GM23338 (cell line): ENCODE results near the gene CERS3. TPM values are rescaled to one million over a fixed set of nuclear protein-coding genes. Genes with fewer than 3 reads are reported as not detected.

Source experiments
- ATAC-seq: fragments of 200-7000 bp; cut with Tn5 transposase; 3 replicates; pipeline ENCODE4 v1.9.1; 2020
- DNase-seq: peaks from one replicate; pipeline ENCODE4 v3.0.0-alpha.2; 2015; ENCODE audit warnings: low spot score
- H2AFZ ChIP-seq: fragments of 200-600 bp; sonication (generic); 2 replicates; pipeline ENCODE4 v1.8.0; 2016; ENCODE audit warnings: antibody characterized with exemption, mild to moderate bottlenecking, moderate library complexity
- H3F3A ChIP-seq: fragments of 200-600 bp; sonication (generic); replicated peaks from 2 replicates; pipeline ENCODE4 v1.8.0; 2017; ENCODE audit warnings: antibody characterized with exemption, mixed run types, low read depth
- H3K27ac ChIP-seq: fragments of 200-600 bp; sonication (generic); 2 replicates; pipeline ENCODE4 v1.6.1; 2016; ENCODE audit warnings: low read depth
- H3K27me3 ChIP-seq: fragments of 200-600 bp; sonication (generic); 2 replicates; pipeline ENCODE4 v1.8.0; 2016; ENCODE audit warnings: mild to moderate bottlenecking, mixed run types, moderate library complexity; ENCODE audit not compliant: insufficient read depth
- H3K36me3 ChIP-seq: fragments of 200-600 bp; sonication (generic); 2 replicates; pipeline ENCODE4 v1.8.0; 2016; ENCODE audit warnings: mild to moderate bottlenecking; ENCODE audit not compliant: insufficient read depth
- H3K4me1 ChIP-seq: fragments of 200-600 bp; sonication (generic); 2 replicates; pipeline ENCODE4 v1.8.0; 2016; ENCODE audit warnings: mild to moderate bottlenecking, moderate library complexity; ENCODE audit not compliant: insufficient read depth
- H3K4me2 ChIP-seq: fragments of 200-600 bp; sonication (generic); 2 replicates; pipeline ENCODE4 v1.7.1; 2017; ENCODE audit warnings: mixed run types
- H3K4me3 ChIP-seq: fragments of 200-600 bp; sonication (generic); 2 replicates; pipeline ENCODE4 v1.6.1; 2016; ENCODE audit warnings: mixed run types
- H3K79me2 ChIP-seq: fragments of 200-600 bp; sonication (generic); replicated peaks from 2 replicates; pipeline ENCODE4 v1.8.0; 2017; ENCODE audit warnings: mild to moderate bottlenecking; ENCODE audit not compliant: insufficient read depth
- H3K9me2 ChIP-seq: fragments of 200-600 bp; sonication (generic); 2 replicates; pipeline ENCODE4 v1.8.0; 2017; ENCODE audit not compliant: insufficient read depth
- H4K20me1 ChIP-seq: fragments of 200-600 bp; sonication (generic); replicated peaks from 2 replicates; pipeline ENCODE4 v1.8.0; 2017; ENCODE audit warnings: mild to moderate bottlenecking; ENCODE audit not compliant: insufficient read depth
- H3K27ac Mint-ChIP-seq: 2 replicates; pipeline ENCODE4 v1.8.0; 2020; ENCODE audit warnings: inconsistent platforms, mild to moderate bottlenecking, moderate library complexity, mixed read lengths
- H3K27me3 Mint-ChIP-seq: 3 replicates; pipeline ENCODE4 v1.8.0; 2022; ENCODE audit warnings: low read depth, mild to moderate bottlenecking, moderate library complexity, mixed read lengths, inconsistent platforms; ENCODE audit not compliant: insufficient read depth, poor library complexity
- H3K36me3 Mint-ChIP-seq: 3 replicates; pipeline ENCODE4 v1.8.0; 2021; ENCODE audit warnings: low read depth, mild to moderate bottlenecking, inconsistent platforms, moderate library complexity, mixed read lengths
- H3K4me1 Mint-ChIP-seq: 3 replicates; pipeline ENCODE4 v1.8.0; 2020; ENCODE audit warnings: mild to moderate bottlenecking, inconsistent platforms, mixed read lengths
- H3K4me3 Mint-ChIP-seq: 3 replicates; pipeline ENCODE4 v1.8.0; 2021; ENCODE audit warnings: moderate library complexity, mild to moderate bottlenecking, inconsistent platforms, mixed read lengths
- H3K9me3 Mint-ChIP-seq: 3 replicates; pipeline ENCODE4 v1.8.0; 2020; ENCODE audit warnings: moderate library complexity, mild to moderate bottlenecking, inconsistent platforms, mixed read lengths
- CREB1 ChIP-seq: fragments of 250-450 bp; sonication (Bioruptor Pico); IDR thresholded peaks from 2 replicates; pipeline ENCODE4 v1.5.0; 2020; ENCODE audit warnings: low read depth, mild to moderate bottlenecking, moderate library complexity
- CTCF ChIP-seq, 2 experiments: fragments of 200-600 bp in 1 of 2; sonication (generic) in 1 of 2; conservative IDR thresholded peaks; 2 replicates each; pipeline versions ENCODE4 v1.5.1 to v1.6.1; 2016 to 2017; ENCODE audit warnings: antibody characterized with exemption in 2 of 2, low read depth in 2 of 2, mild to moderate bottlenecking in 2 of 2, moderate library complexity in 1 of 2
- ETS1 ChIP-seq: IDR thresholded peaks from 2 replicates; pipeline ENCODE4 v1.6.1; 2016; ENCODE audit warnings: antibody characterized with exemption
- EZH2 ChIP-seq: fragments of 200-600 bp; sonication (generic); IDR thresholded peaks from one replicate; pipeline ENCODE4 v1.8.0; 2017; ENCODE audit warnings: antibody characterized with exemption, mild to moderate bottlenecking, low read depth; ENCODE audit not compliant: unreplicated experiment
- JUNB ChIP-seq: IDR thresholded peaks from one replicate; pipeline ENCODE4 v1.6.1; 2016; ENCODE audit warnings: antibody characterized with exemption; ENCODE audit not compliant: unreplicated experiment
- POLR2AphosphoS5 ChIP-seq: IDR thresholded peaks from 2 replicates; pipeline ENCODE4 v1.6.1; 2016; ENCODE audit warnings: antibody characterized with exemption, low read depth
- REST ChIP-seq: IDR thresholded peaks from one replicate; pipeline ENCODE4 v1.6.1; 2018; ENCODE audit warnings: antibody characterized with exemption; ENCODE audit not compliant: unreplicated experiment
- STAT1 ChIP-seq: IDR thresholded peaks from one replicate; pipeline ENCODE4 v1.6.1; 2016; ENCODE audit warnings: antibody characterized with exemption; ENCODE audit not compliant: unreplicated experiment
- ZNF114 ChIP-seq: fragments of 250-450 bp; sonication (Bioruptor Pico); IDR thresholded peaks from 2 replicates; pipeline ENCODE4 v1.5.0; 2020; ENCODE audit warnings: mild to moderate bottlenecking, moderate library complexity
- ZNF331 ChIP-seq: fragments of 250-450 bp; sonication (Bioruptor Pico); IDR thresholded peaks from 2 replicates; pipeline ENCODE4 v1.5.0; 2020; ENCODE audit warnings: low read depth, mild to moderate bottlenecking, moderate library complexity
- ZNF462 ChIP-seq: fragments of 250-450 bp; sonication (Bioruptor Pico); IDR thresholded peaks from 2 replicates; pipeline ENCODE4 v1.5.0; 2020; ENCODE audit warnings: mild to moderate bottlenecking, moderate library complexity
- polyA plus RNA-seq: library from polyadenylated mRNA; unstranded; fragments of >200 nt; fragmentation: Nextera tagmentation; extraction: Ambion mirVana; gene quantifications from 2 replicates; pipeline ENCODE4 v1.2.1, GENCODE V29; 2016
- total RNA-seq: library from RNA; depleted of rRNA; stranded (reverse); fragments of >200 nt; shearing (Covaris generic); gene quantifications from 2 replicates; pipeline ENCODE4 v1.2.3, GENCODE V29; 2014

The CERS3 gene
- total and polyA plus RNA-seq, 2 experiments from 2014 or later: 1.8 to 2.2 TPM

GRCh38 chr15:100570275-100570674 lies 41.5 kb upstream of the CERS3 start (continued):
- TF ChIP-seq REST (no peak), CTCF (conservative IDR thresholded peaks at IDR 0.05; ENCODE audit: low read depth in 2 of 2) (no peak), STAT1 (no peak), EZH2 (no peak), JUNB (no peak), POLR2AphosphoS5 (no peak), CREB1 (CRISPR knock-in tag) (no peak)

- Histone ChIP-seq H3K79me2 (no peaks in the 10 kb centered on the region), H3K27ac (no peak overlapping the region), H3K4me3 (no peak overlapping the region), H3K4me2 (no peak overlapping the region), H4K20me1 (no peaks in the 10 kb centered on the region; the same call in none of the 2 replicates), H3K36me3 (no peaks in the 10 kb centered on the region; the same call in 1 of the 2 replicates), H2AFZ (no peak overlapping the region), H3K9me2 (no peaks in the 10 kb centered on the region), H3F3A (no peaks in the 10 kb centered on the region), H3K27me3 (no peaks in the 10 kb centered on the region), H3K4me1 (no peaks in the 10 kb centered on the region)
- Mint-ChIP-seq H3K36me3 (peaks cover 7% of the 10 kb centered on the region; the same call in 2 of the 3 replicates), H3K27ac (no peak overlapping the region), H3K4me1 (no peaks in the 10 kb centered on the region), H3K9me3 (no peaks in the 10 kb centered on the region), H3K27me3 (peaks cover 1% of the 10 kb centered on the region), H3K4me3 (no peak overlapping the region)
- ATAC-seq (no peak), DNase-seq (no peak)
- TF ChIP-seq ZNF331 (no peak), ZNF462 (CRISPR knock-in tag) (no peak), ZNF114 (no peak), ETS1 (no peak)
These were observed 40.6 kb upstream of the CERS3 start for GRCh38 chr15:100569391-100569790.
